NT2/D1 (cell line): ENCODE results near the gene TEX44.

Source experiments
- SUZ12 ChIP-seq: IDR thresholded peaks from 2 replicates; pipeline ENCODE4 v1.6.1; 2011; ENCODE audit not compliant: insufficient read length, insufficient read depth; ENCODE audit errors: extremely low read depth
- YY1 ChIP-seq: IDR thresholded peaks from 2 replicates; pipeline ENCODE4 v1.6.1; 2011; ENCODE audit not compliant: insufficient read length, insufficient read depth
- ZNF274 ChIP-seq: IDR thresholded peaks from 2 replicates; pipeline ENCODE4 v1.6.1; 2011; ENCODE audit warnings: mild to moderate bottlenecking, low read depth, low read length

DNA sequence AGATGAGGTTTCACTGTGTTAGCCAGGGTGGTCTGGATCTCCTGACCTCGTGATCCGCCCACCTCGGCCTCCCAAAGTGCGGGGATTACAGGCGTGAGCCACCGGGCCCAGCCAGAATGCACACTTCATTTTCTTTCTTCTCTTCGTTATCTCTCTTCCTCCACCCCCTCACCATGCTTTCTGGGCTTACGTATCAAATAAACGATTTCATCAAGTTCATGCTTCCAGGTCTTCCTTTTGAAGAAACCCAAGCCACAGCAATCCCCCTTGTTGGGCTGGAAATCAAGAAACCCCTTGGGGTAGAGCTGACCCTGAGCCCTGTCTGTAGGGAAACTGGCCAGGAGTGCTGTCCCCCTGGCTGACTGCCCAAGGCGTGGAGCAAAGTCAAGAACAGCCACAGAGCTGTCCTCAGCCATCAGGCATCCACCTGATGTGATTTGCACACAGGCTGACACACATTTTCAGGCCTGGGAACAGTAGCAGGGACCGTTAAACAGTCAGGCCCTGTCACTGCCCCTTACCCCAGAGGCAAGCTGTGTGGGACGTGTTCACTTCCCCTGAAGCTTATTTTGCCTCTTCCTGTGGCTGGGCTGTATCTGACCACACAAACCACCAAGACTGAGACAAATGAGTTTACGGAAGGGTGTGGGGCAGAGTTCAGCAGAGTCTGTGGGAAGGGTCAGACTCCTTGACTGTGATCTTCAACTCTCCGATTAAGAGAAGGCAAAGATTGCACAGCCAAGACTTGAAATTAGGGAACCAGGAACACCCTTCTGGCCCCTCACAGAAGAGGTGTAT is 47.4 kb upstream of the TEX44 start:
- TF ChIP-seq ZNF274 (no peak), YY1 (no peak), SUZ12 (no peak)
